SJCRH30 (cell line): ENCODE data around the gene POLRMT. TPM values are rescaled to one million over a fixed set of nuclear protein-coding genes. Genes with fewer than 3 reads are reported as not detected.

Experiments used
- DNase-seq, 2 experiments: peaks; one replicate each; pipeline ENCODE4 v3.0.0-alpha.2; 2015 to 2020
- H3K27ac ChIP-seq: fragments of 250-450 bp; sonication (Bioruptor Pico); 2 replicates; pipeline ENCODE4 v1.5.1; 2020; ENCODE audit warnings: mild to moderate bottlenecking, moderate library complexity
- H3K27me3 ChIP-seq: fragments of 250-450 bp; sonication (Bioruptor Pico); 2 replicates; pipeline ENCODE4 v1.5.1; 2020; ENCODE audit warnings: mild to moderate bottlenecking, moderate library complexity
- H3K36me3 ChIP-seq: fragments of 250-450 bp; sonication (Bioruptor Pico); 2 replicates; pipeline ENCODE4 v1.5.1; 2020; ENCODE audit warnings: mild to moderate bottlenecking, moderate library complexity
- H3K4me1 ChIP-seq: fragments of 250-450 bp; sonication (Bioruptor Pico); 2 replicates; pipeline ENCODE4 v1.5.1; 2020; ENCODE audit warnings: mild to moderate bottlenecking, moderate library complexity
- H3K4me3 ChIP-seq: fragments of 250-450 bp; sonication (Bioruptor Pico); 2 replicates; pipeline ENCODE4 v1.5.1; 2020; ENCODE audit warnings: mild to moderate bottlenecking, moderate library complexity
- H3K9me3 ChIP-seq: fragments of 250-450 bp; sonication (Bioruptor Pico); replicated peaks from 2 replicates; pipeline ENCODE4 v1.5.1; 2020; ENCODE audit warnings: mild to moderate bottlenecking, moderate library complexity
- total RNA-seq: library from RNA; depleted of rRNA; stranded (reverse); fragments of >200 nt; shearing (Covaris generic); gene quantifications from 2 replicates; pipeline ENCODE4 v1.2.3, GENCODE V29; 2014

POLRMT gene
- total RNA-seq, 1 experiment from 2014 or later = 29.6 TPM

DNA sequence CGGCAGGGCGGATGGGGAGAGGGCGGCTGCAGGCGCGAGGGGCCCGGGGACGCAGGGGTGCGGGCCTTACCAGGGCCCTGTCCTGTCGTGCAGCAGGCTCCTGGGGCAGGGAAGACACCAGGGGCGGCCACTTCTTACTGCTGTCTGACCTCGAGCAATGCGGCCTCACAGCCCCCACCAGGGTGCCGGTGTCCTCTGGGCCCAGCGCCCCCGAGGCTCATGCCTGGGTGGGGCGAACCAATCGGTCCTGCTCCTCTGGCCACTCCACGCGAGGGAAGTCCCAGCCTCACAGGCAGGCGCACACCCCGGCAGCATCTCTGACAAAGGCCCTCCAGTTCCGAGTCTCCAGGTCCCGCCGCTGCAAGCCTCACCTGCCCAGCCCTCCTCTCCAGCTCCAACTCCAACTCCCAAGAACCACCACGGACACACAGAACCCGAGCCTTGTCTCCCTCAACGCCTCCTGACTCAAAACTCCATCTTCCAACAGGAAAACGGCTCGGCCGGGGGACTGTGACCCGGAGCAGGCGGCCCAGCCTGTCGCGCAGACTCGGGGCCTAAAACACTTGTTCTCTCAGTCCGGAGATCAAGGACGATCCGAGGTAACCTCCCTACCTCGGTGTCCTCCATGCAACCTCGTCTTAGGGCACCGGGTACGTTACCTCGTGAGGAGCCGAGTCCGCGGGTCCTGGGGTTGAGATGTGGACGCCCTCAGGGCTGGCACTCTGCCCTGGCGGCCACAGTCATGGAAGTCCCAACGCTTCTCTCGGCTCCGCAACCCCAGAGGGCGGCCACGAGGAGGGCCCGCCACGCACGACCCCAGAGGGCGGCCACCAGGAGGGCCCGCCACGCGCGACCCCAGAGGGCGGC lies 12.8 kb upstream of the POLRMT start:
- H3K9me3 ChIP-seq = no peaks in the 10 kb centered on the region
- no peak overlapping the region for H3K4me3 ChIP-seq
- no peaks in the 10 kb centered on the region for H3K27me3 ChIP-seq
- peaks cover 37% of the 10 kb centered on the region for H3K36me3 ChIP-seq
- no peak overlapping the region for H3K27ac ChIP-seq
- H3K4me1 ChIP-seq = no peaks in the 10 kb centered on the region
- DNase-seq = no peak

GRCh38 chr19:644789-645188 lies 11.5 kb upstream of the POLRMT start:
- H3K4me1 ChIP-seq = no peaks in the 10 kb centered on the region
- H3K36me3 ChIP-seq = peaks cover 34% of the 10 kb centered on the region

GRCh38 chr19:644363-644762 lies 11.0 kb upstream of the POLRMT start:
- H3K36me3 ChIP-seq = peaks cover 33% of the 10 kb centered on the region
- H3K27me3 ChIP-seq = no peaks in the 10 kb centered on the region
- H3K4me1 ChIP-seq = no peaks in the 10 kb centered on the region
- H3K9me3 ChIP-seq = no peaks in the 10 kb centered on the region
- H3K27ac ChIP-seq = no peak overlapping the region
- H3K4me3 ChIP-seq = no peak overlapping the region
- no peak for DNase-seq

More at GRCh38 chr19:644789-645188, 11.5 kb upstream of the POLRMT start:
- Histone ChIP-seq H3K27me3 (no peaks in the 10 kb centered on the region), H3K4me3 (no peak overlapping the region), H3K9me3 (no peaks in the 10 kb centered on the region), H3K27ac (no peak overlapping the region)
- DNase-seq = no peak

DNA sequence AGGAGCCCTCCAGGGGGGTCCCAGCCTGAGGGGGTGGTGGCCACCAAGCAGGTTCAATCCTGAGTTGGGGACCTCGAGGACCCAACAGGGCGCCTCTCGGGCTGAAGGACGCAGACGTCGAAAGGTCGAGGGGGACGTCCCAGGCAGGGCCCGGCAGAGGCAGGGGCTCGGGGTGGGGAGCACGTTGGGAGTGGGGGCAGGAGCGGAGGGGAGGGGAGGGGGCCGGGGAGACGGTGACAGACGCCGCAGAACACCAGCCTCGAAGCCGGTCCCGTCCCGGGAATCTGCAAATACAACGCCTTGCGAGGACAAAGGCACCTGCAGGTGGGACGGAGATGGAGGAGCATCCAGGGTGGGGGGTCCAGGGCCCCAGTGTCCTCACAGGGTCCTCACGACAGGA lies 10.4 kb upstream of the POLRMT start:
- Histone ChIP-seq H3K9me3 (no peaks in the 10 kb centered on the region), H3K4me1 (no peaks in the 10 kb centered on the region), H3K27ac (no peak overlapping the region), H3K4me3 (no peak overlapping the region), H3K36me3 (peaks cover 26% of the 10 kb centered on the region), H3K27me3 (no peaks in the 10 kb centered on the region)
- DNase-seq = no peak

GRCh38 chr19:642767-643727 lies 9.7 kb upstream of the POLRMT start:
- DNase-seq = no peak
- Histone ChIP-seq H3K27ac (no peak overlapping the region), H3K9me3 (no peaks in the 10 kb centered on the region), H3K4me1 (no peaks in the 10 kb centered on the region), H3K36me3 (peaks cover 22% of the 10 kb centered on the region), H3K4me3 (no peak overlapping the region), H3K27me3 (no peaks in the 10 kb centered on the region)

- Histone ChIP-seq H3K27me3 (no peaks in the 10 kb centered on the region), H3K27ac (no peak overlapping the region), H3K4me3 (no peak overlapping the region), H3K4me1 (no peaks in the 10 kb centered on the region), H3K9me3 (no peaks in the 10 kb centered on the region), H3K36me3 (peaks cover 14% of the 10 kb centered on the region)
- no peak for DNase-seq
Measured at GRCh38 chr19:641702-642101, 8.4 kb upstream of the POLRMT start.

DNA sequence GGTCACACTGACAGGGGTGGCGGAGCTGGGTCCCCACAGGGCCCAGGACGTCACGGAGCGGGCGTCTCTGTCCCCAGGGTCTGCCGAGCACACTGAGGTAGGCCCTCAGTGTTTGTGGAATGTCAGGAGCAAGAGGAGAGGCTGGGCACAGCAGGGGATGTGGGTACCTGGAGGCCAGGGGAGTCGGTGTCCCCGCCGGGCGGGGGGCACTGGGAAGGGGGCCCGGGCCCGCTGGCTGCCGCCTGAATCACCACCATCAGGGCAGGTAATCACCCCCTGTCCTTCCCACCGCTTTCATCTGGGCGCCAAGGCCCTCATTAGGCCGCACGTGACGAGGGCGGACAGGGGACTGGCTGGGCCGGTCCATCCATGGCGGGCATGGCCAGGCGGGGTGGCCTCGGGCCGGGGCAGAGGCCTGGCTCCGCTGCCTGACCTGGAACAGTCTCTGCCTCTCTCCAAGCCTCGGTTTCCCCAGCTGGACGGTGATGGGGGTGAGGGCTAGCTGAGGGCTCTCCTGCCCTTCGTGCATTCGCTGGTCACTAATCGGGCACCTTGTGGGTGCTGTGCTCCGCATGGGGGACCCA lies 7.4 kb upstream of the POLRMT start:
- H3K9me3 ChIP-seq = no peaks in the 10 kb centered on the region
- no peak for DNase-seq
- H3K27ac ChIP-seq = no peak overlapping the region
- H3K27me3 ChIP-seq = no peaks in the 10 kb centered on the region
- no peak overlapping the region for H3K4me3 ChIP-seq
- H3K36me3 ChIP-seq = peaks cover 10% of the 10 kb centered on the region; the same call in 1 of the 2 replicates
- no peaks in the 10 kb centered on the region for H3K4me1 ChIP-seq

DNA sequence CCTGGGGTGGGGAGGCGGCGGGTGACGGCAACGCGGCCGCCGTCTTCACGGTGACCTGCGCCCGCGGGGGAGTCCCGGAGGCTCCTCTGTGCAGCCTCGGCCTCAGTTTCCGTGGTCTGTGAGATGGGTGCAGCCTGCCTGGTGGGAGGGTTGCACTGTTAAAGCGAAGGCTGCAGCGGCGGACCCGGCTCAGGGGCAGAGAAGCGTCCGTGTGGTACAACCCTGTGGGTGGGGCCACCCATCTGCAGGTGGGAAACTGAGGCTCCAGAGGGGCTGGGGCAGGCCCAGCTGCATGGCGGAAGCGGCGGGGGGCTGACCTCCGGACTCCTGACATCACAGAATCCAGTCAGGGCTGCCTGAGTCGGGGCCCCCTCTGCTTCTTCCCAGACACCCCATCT lies 6.8 kb upstream of the POLRMT start:
- Histone ChIP-seq H3K4me3 (no peak overlapping the region), H3K27me3 (no peaks in the 10 kb centered on the region), H3K36me3 (peaks cover 7% of the 10 kb centered on the region; the same call in 1 of the 2 replicates), H3K27ac (no peak overlapping the region), H3K9me3 (no peaks in the 10 kb centered on the region), H3K4me1 (no peaks in the 10 kb centered on the region)
- DNase-seq = no peak

- Histone ChIP-seq H3K4me1 (no peaks in the 10 kb centered on the region), H3K4me3 (no peak within 1 kb of the TSS), H3K36me3 (peaks cover 2% of the 10 kb centered on the region; the same call in 1 of the 2 replicates), H3K27me3 (no peaks in the 10 kb centered on the region), H3K9me3 (no peaks in the 10 kb centered on the region), H3K27ac (no peak within 1 kb of the TSS)
- no peak for DNase-seq
Measured at GRCh38 chr19:639253-640160, 6.2 kb upstream of the POLRMT start, which contains the start of gene FGF22. TSS of gene FGF22 (plus strand) at chr19:639879. CDS start at chr19:639926, 47 bp downstream.

DNA sequence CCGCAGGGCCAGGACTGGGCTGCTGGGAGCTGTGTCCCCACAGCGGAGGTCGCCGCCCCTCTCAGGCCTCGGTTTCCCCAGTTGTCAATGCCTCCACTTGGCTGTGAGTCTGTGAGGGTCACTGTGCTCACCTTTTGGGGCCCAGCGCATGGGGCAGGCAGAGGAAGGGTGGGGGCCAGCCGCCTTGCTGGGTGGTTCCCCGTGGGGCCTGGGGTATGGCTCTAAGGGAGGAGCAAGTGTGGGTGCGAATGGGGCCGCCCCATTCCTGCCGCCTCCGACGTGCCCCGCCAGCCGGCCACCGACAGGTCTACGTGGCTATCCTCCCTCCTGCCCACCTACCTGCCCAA lies 5.5 kb upstream of the POLRMT start:
- Histone ChIP-seq H3K4me3 (no peak overlapping the region), H3K4me1 (no peaks in the 10 kb centered on the region), H3K27ac (no peak overlapping the region), H3K9me3 (no peaks in the 10 kb centered on the region), H3K27me3 (no peaks in the 10 kb centered on the region), H3K36me3 (no peaks in the 10 kb centered on the region)
- DNase-seq = no peak

- no peaks in the 10 kb centered on the region for H3K27me3 ChIP-seq
- DNase-seq = no peak
- H3K27ac ChIP-seq = no peak overlapping the region
- H3K4me3 ChIP-seq = no peak overlapping the region
- H3K4me1 ChIP-seq = no peaks in the 10 kb centered on the region
- H3K9me3 ChIP-seq = no peaks in the 10 kb centered on the region
- no peaks in the 10 kb centered on the region for H3K36me3 ChIP-seq
Measured at GRCh38 chr19:634975-635652, 1.8 kb upstream of the POLRMT start.

- peak in 1 of 2 experiments; percentile 13 for DNase-seq
- H3K9me3 ChIP-seq = no peaks in the 10 kb centered on the region
- H3K27me3 ChIP-seq = no peaks in the 10 kb centered on the region
- H3K4me3 ChIP-seq = peak overlapping the region; percentile 95
- no peaks in the 10 kb centered on the region for H3K36me3 ChIP-seq
- H3K27ac ChIP-seq = no peak overlapping the region
- no peaks in the 10 kb centered on the region for H3K4me1 ChIP-seq
Measured at GRCh38 chr19:633786-634639, 676 bp upstream of the POLRMT start.
